Measurements from ENCODE around the gene AVP.

AVP gene

DNA sequence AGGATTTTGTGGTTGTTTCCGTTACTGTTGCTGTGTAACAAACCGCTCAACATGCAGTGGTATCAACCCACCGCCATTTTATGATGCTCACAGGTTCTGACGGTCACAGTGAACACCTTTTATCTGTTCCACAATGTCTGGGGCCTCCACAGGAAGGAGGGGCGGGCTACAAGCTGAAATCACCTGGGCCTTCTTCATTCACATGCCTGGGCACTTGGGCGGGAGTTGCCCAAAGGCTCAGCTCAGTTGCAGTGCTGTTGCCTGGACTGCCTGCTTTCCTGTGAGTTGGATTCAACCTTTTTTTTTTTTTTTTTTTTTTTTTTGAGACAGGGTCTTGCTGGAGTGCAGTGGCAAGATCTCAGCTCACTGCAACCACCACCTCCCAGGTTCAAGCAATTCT lies 16.7 kb upstream of the AVP start:
- TF ChIP-seq, protein P1, sequence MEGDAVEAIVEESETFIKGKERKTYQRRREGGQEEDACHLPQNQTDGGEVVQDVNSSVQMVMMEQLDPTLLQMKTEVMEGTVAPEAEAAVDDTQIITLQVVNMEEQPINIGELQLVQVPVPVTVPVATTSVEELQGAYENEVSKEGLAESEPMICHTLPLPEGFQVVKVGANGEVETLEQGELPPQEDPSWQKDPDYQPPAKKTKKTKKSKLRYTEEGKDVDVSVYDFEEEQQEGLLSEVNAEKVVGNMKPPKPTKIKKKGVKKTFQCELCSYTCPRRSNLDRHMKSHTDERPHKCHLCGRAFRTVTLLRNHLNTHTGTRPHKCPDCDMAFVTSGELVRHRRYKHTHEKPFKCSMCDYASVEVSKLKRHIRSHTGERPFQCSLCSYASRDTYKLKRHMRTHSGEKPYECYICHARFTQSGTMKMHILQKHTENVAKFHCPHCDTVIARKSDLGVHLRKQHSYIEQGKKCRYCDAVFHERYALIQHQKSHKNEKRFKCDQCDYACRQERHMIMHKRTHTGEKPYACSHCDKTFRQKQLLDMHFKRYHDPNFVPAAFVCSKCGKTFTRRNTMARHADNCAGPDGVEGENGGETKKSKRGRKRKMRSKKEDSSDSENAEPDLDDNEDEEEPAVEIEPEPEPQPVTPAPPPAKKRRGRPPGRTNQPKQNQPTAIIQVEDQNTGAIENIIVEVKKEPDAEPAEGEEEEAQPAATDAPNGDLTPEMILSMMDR (IDR thresholded peaks at IDR 0.05; ENCODE audit: low read depth, low read length): no peak
- TF ChIP-seq MYC (IDR thresholded peaks at IDR 0.05; ENCODE audit: low read depth, low read length): no peak
- no peak for TF ChIP-seq POLR2A (IDR thresholded peaks at IDR 0.05; ENCODE audit: extremely low read depth, insufficient read length)
- TF ChIP-seq, protein P2, sequence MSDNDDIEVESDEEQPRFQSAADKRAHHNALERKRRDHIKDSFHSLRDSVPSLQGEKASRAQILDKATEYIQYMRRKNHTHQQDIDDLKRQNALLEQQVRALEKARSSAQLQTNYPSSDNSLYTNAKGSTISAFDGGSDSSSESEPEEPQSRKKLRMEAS (IDR thresholded peaks at IDR 0.05; ENCODE audit: low read depth, low read length): no peak
- no peak overlapping the region for H3K4me3 ChIP-seq (ENCODE audit: low read depth, low read length)
- no peak for DNase-seq (ENCODE audit: low read depth)

DNA sequence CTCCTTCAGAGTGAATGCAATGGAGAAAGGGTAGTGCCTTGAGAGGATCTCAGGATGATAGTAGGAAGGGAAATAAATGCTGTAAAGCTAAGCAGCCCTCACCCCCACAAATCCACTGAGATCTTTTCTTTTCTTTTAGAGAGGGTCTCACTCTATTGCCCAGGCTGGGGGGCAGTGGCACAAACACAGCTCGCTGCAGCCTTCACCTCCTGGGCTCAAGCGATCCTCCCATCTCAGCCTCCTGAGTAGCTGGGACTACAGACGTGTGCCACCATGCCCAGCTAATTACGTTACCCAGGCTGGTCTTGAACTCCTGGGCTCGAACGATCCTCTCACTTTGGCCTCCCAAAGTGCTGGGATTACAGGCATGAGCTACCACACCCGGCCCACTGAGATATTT lies 16.0 kb upstream of the AVP start:
- TF ChIP-seq MYC (IDR thresholded peaks at IDR 0.05; ENCODE audit: low read depth, low read length): no peak
- TF ChIP-seq, protein P1 (IDR thresholded peaks at IDR 0.05; ENCODE audit: low read depth, low read length): no peak
- TF ChIP-seq, protein P2 (IDR thresholded peaks at IDR 0.05; ENCODE audit: low read depth, low read length): no peak
- no peak for TF ChIP-seq POLR2A (IDR thresholded peaks at IDR 0.05; ENCODE audit: extremely low read depth, insufficient read length)
- no peak for DNase-seq (ENCODE audit: low read depth)
- no peak overlapping the region for H3K4me3 ChIP-seq (ENCODE audit: low read depth, low read length)

DNA sequence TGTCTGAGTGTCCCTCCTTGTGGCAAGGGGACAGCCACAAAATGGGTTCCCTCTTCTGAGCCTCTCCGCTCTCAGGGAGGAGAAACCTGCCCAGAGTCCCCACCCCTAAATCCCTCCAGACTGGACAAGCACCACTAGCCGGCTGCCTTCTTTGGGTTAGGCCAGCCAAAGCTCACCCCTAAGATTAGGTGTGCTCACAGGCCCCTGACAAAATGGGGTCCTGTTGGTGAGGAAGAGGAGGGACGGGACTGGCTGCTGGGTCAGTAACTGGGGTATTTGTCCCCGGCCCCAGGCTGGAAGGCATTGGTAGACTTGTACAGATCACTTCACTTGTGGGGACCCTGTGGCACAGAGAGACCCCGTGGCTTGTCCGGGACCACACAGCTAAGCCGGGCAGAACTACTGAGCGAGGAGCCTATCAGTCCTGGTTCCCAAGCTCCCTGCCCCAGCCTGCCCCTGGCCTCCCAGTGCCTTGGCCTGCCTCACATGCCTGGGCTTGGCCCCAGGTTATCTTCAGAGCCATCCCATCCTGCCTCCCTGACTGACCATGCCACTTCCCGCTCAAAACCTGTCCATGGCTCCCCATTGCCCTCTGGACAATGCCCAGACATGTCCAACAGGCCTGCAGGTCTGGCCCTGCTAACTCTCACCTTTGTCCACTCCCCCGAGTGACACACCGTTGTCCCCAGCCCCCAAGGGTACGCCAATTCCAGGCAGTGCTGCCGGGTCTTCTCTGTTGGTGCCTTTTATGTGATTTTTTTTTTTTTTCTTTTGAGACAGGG lies 10.5 kb upstream of the AVP start:
- no peak for DNase-seq (ENCODE audit: low read depth)
- TF ChIP-seq, protein P1 (IDR thresholded peaks at IDR 0.05; ENCODE audit: low read depth, low read length): no peak
- TF ChIP-seq MYC (IDR thresholded peaks at IDR 0.05; ENCODE audit: low read depth, low read length): no peak
- no peak for TF ChIP-seq POLR2A (IDR thresholded peaks at IDR 0.05; ENCODE audit: extremely low read depth, insufficient read length)
- TF ChIP-seq, protein P2 (IDR thresholded peaks at IDR 0.05; ENCODE audit: low read depth, low read length): no peak
- H3K4me3 ChIP-seq (ENCODE audit: low read depth, low read length): no peak overlapping the region

DNA sequence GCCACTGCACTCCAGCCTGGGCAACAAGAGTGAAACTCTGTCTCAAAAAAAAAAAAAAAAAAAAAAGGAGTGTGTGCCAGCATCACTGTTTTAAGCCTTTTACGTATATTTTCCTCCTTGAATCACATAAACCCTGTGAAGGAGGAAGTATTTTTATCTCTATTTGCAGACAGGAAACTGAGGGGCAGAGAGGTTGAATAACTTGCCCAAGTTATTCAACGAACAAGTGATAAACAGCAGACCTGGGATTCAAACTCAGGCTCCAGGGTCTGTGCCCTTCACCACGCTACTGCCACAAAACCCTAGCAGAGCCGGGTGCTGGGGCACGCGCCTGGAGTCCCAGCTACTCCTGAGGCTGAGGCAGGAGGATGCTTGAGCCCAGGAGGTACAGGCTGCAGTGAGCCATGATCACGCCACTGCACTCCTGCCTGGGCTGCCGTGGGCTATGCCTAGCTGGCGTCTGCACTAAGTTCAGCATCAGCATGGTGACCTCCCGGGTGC lies 9.4 kb upstream of the AVP start:
- TF ChIP-seq POLR2A (IDR thresholded peaks at IDR 0.05; ENCODE audit: extremely low read depth, insufficient read length) (no peak), MYC (IDR thresholded peaks at IDR 0.05; ENCODE audit: low read depth, low read length) (no peak)
- TF ChIP-seq, protein P1 (IDR thresholded peaks at IDR 0.05; ENCODE audit: low read depth, low read length): no peak
- TF ChIP-seq, protein P2 (IDR thresholded peaks at IDR 0.05; ENCODE audit: low read depth, low read length): no peak
- peak; percentile 91 for DNase-seq (ENCODE audit: low read depth)
- H3K4me3 ChIP-seq (ENCODE audit: low read depth, low read length): no peak overlapping the region

DNA sequence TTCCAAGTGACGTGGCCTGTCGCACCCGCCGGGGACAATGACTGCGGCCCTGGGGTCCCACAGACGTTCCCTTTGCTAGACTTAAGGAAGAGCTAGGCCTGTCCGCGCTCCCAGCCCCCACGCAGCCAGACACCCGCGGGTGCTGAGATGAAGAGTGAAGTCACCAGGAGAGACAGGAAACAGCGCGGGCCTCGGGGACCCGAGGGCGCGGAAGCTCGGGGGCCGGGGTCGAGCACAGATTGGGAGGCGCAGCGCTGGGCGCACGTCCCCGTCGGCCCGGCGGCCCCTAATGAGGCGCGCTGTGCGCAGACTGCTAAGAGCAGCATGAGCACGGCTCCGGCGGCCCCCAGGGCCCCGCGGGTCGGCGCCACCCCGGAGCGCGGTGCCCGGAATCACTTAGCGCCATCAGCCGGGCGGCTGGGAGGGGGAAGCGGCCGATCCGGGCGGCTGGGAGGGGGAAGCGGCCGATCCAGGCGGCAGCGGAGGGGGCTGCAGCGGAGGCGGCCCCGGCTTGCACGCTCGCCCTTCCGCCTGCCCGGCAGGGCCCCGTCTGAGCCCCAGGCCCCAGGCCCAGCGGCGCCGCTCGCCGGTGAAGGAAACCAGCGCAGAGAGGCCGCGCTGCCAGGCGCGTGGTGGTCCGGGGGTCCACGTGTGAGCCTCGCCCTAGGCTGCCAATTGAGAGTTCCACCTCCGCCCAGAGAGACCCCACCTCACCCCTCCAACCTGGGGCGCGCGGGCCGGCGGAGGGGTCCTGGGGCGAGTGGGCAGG lies 8.3 kb upstream of the AVP start:
- TF ChIP-seq, protein P2 (IDR thresholded peaks at IDR 0.05; ENCODE audit: low read depth, low read length): no peak
- DNase-seq (ENCODE audit: low read depth): peak; percentile 82
- H3K4me3 ChIP-seq (ENCODE audit: low read depth, low read length): no peak overlapping the region

DNA sequence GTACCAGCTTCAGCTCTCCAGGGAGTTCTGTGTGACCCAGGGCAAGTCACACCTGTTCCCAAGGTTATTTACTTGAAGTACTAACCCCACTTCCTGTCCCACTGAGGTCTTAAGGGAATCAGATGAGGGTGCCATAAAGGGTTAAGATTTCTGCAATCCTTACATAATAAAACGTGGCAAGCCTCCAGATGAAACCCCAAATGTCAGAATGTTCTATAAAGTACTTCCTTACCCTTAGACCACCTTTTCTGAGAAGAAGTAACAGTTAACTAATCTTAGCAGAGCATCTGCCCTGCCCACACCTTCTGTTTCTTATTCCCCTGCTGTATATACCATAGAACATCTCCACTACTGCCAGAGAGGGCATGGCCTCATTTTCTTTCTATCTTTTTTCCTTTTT lies 6.0 kb upstream of the AVP start:
- peak; percentile 65 for DNase-seq (ENCODE audit: low read depth)
- H3K4me3 ChIP-seq (ENCODE audit: low read depth, low read length): no peak overlapping the region
- TF ChIP-seq, protein P1 (IDR thresholded peaks at IDR 0.05; ENCODE audit: low read depth, low read length): no peak
- TF ChIP-seq, protein P2 (IDR thresholded peaks at IDR 0.05; ENCODE audit: low read depth, low read length): no peak
- TF ChIP-seq MYC (IDR thresholded peaks at IDR 0.05; ENCODE audit: low read depth, low read length): peak; percentile 28
- TF ChIP-seq POLR2A (IDR thresholded peaks at IDR 0.05; ENCODE audit: extremely low read depth, insufficient read length): no peak

Measured in NB4 (cell line).